Astrocyte of the hippocampus (primary cell): ENCODE measurements around the gene IFITM5.
A peak's percentile ranks its signal among the peaks of the same experiment; 100 is the strongest.
"Not testable (repeated sequence)": the region's sequence is repeated elsewhere in the genome, so short reads cannot be mapped to it uniquely, and the experiment has no call there.

Source experiments
- DNase-seq: peaks from one replicate; pipeline ENCODE4 v3.0.0; 2011; ENCODE audit warnings: low read depth, low spot score

Gene IFITM5

GRCh38 chr11:328012-328411 is 28.7 kb upstream of the IFITM5 start:
- no peak for DNase-seq

GRCh38 chr11:327581-327923 is 28.2 kb upstream of the IFITM5 start:
- no peak for DNase-seq

- DNase-seq = peak; percentile 65
Observed at GRCh38 chr11:326842-327580, 27.7 kb upstream of the IFITM5 start.

GRCh38 chr11:326592-326841 is 27.2 kb upstream of the IFITM5 start:
- DNase-seq = no peak

- no peak for DNase-seq
Observed at GRCh38 chr11:325796-326591, 26.7 kb upstream of the IFITM5 start.

GRCh38 chr11:324593-325517 is 25.5 kb upstream of the IFITM5 start:
- not testable (repeated sequence) for DNase-seq

- no peak for DNase-seq
Observed at GRCh38 chr11:324156-324555, 24.8 kb upstream of the IFITM5 start.

GRCh38 chr11:319888-320273 is 20.6 kb upstream of the IFITM5 start:
- DNase-seq = not testable (repeated sequence)

- peak; percentile 28 for DNase-seq
Observed at GRCh38 chr11:319121-319887, 20.0 kb upstream of the IFITM5 start.

- DNase-seq = not testable (repeated sequence)
Observed at GRCh38 chr11:318405-319120, 19.2 kb upstream of the IFITM5 start.

- not testable (repeated sequence) for DNase-seq
Observed at GRCh38 chr11:317668-318404, 18.5 kb upstream of the IFITM5 start.

- DNase-seq = no peak
Observed at GRCh38 chr11:316891-317301, 17.6 kb upstream of the IFITM5 start.

- peak; percentile 34 for DNase-seq
Observed at GRCh38 chr11:316031-316701, 16.8 kb upstream of the IFITM5 start.

- DNase-seq = no peak
Observed at GRCh38 chr11:315516-315994, 16.2 kb upstream of the IFITM5 start.

- DNase-seq = no peak
Observed at GRCh38 chr11:315051-315481, 15.7 kb upstream of the IFITM5 start.

- not testable (repeated sequence) for DNase-seq
Observed at GRCh38 chr11:314554-314875, 15.2 kb upstream of the IFITM5 start.

- DNase-seq = peak; percentile 69
Observed at GRCh38 chr11:313787-314553, 14.6 kb upstream of the IFITM5 start, which contains the start of gene IFITM1. TSS of gene IFITM1 (plus strand) at chr11:314040. CDS start at chr11:314171, 131 bp downstream.

GRCh38 chr11:313304-313786 is 14.0 kb upstream of the IFITM5 start:
- DNase-seq = no peak
